GF-D8 (cell line): ENCODE measurements around the gene TMEM116.

Source experiments
- DNase-seq: peaks from one replicate; lab custom pipeline; 2025; lab: John Stamatoyannopoulos, UW

The TMEM116 gene

DNA sequence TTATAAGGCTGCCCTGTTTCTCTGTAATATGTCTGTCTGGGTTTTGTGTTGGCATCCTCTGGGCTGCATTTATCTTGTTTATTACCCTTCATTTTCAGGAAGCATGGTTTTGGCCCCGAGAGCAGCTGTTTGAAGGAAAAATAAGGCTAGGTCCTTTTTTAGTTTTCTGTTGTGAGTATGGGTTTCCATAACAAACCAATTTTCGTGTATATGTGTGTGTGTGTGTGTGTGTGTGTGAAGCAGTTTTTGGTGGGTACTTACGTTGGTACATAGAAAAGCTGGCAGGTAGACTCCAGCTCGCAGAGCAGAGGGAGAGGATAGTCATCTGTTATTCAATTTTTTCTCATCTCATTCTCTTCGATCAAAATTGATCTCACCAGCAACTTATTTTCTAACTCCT is 118.4 kb downstream of the TMEM116 start:
- no peak for DNase-seq

DNA sequence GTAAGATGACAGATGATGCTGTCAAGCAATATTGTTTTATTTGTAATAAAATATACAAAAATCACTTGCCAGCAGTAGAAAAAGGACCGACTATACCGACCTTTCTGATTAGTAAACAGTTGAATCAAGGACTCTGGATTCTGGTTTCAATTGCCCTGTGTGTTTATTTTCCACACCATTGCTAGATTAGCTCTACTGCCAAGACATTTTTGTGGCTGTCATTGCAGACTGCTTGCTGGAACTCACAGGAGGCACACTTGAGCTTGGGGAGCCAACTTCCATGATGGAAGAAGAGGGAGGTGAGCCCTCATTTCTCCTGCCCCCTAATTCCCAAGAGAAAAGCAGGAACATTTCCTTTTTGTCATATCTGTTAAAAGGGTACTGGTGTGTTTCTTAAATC is 119.7 kb downstream of the TMEM116 start:
- DNase-seq = no peak

DNA sequence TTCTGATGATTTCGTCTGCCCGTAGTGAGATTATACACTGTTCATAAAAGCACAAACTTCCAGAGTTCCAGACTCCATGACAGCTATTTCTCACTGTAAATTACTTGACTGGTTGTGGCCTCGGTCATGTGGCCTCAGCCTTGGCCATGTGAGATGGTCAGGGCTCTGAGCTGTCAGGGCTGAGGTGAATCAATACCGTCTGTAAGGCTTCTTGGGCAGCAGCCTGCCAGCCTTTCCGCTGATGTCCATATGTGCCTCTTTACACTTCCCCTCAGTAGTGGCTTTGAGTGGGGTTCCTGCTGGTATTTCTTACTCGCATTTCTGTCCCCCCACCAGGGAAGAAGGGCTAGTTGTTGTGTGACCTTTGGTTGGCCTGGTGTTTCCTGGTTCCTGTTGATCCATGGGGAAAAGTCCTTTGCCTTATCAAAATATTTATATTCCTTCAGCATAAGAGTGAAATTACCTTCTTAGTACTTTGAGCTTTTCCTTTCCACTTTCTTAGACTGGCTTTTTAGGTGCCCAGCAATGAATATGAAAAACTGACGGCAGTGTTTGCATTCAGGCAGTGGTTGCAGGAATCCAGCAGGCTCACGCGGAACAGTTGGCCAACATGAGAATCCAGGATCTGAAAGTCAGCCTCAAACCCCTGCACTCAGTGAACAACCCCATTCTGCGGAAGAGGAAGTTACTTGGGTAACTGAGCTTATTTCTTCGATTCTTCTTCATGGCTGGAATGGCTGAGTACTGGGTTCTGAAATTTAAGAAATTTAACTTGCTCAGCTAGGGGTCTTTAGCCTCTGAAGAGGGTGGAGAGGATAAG is 124.8 kb downstream of the TMEM116 start:
- DNase-seq = no peak

GRCh38 chr12:111886662-111887545 is 126.1 kb downstream of the TMEM116 start:
- no peak for DNase-seq

DNA sequence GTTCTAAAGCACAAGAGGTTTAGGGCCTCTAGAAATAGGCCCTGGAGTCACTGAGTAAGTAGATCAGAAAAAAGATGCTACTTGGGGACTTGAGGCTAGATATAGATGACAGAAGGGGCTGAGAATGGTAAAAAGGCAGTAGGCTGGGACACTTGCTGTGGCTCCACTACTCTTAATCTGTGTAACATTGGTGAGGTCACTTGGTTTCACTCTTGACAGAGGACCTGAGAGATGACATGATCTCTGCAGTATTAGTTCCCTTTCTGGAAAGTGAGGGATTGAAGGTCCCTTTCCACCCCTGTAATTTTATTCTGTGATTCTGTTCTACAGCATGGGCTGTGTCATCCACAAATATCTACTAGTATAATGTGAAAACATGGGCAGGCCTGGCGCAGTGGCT is 131.2 kb downstream of the TMEM116 start:
- DNase-seq = no peak
